T-helper 1 cell treated with Interleukin-12 subunit alpha and Interleukin-12 subunit beta and Interleukin-4 antibody, amounts not matched to agents 30 ng/mL and 1 ng/mL, for 36 hours (primary cell): ENCODE data around the gene PPP1R9A. TPM values are rescaled to one million over a fixed set of nuclear protein-coding genes. Genes with fewer than 3 reads are reported as not detected.

ENCODE experiments used
- intact Hi-C: fragments of 100-400 bp; cut with micrococcal nuclease; formaldehyde crosslinking; loops from one replicate; pipeline ENCODE4 v1.15.1; 2024
- total RNA-seq: library from RNA; stranded (reverse); gene quantifications from 2 replicates; pipeline ENCODE4 v1.2.3, GENCODE V29; 2022

PPP1R9A gene
- total RNA-seq, 1 donor from 2014 or later: not detected

DNA sequence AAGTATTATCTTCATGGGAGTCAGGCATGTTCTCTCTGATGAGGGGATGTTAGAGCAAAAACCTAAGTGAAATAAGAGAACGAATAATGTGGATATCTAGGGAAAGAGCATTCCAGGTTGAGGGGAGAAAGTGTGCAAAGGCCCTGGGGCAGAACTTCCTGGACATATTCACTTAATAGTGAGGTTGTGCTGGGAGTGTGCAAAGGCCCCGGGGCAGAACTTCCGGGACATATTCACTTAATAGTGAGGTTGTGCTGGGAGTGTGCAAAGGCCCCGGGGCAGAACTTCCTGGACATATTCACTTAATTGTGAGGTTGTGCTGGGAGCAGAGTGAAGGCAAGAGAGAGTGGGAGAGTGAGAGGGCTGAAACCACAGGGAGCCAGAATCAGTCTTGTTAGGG is 405.2 kb downstream of the PPP1R9A start:
- intact Hi-C loops: no loop called here

DNA sequence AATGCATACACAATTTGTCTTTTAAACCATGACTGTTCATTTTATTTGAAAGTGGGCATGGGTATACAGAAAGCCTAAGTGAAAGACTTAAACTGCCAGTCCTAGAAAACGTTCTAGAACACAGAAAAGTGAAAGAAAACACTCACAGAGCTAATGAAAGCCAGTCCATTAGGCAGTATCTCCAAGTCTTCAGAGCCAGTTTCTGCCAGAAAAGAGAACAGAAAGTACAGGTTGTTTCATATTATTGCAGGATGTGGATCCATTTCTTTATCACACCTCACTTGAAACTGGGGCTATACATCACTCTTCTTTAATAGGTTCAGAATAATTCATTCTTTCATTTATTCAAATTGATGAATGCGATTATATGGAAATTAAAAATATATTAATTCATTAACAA is 409.2 kb downstream of the PPP1R9A start:
- intact Hi-C loops: no loop called here

GRCh38 chr7:95317546-95317945 is 410.2 kb downstream of the PPP1R9A start:
- intact Hi-C loops: no loop called here

DNA sequence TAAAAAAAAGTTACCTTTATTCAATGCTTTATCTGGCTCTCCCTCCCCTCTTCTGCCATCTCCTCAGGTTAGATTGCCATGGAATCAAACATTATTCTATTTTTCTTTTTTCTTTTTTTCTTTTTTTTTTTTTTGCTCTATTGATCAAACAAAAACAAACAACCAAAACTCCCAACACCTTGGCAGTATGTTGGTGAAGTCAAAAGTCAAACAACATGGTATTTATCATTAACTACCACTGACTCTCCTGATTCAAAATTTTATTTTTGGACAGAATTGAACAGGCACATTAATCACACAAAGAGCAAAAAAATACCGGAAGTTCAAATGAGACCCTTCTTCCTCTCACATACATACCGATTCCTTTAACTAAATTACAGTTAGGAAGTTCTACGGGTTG is 410.6 kb downstream of the PPP1R9A start:
- intact Hi-C loops: no loop called here

GRCh38 chr7:95318501-95319100 is 411.2 kb downstream of the PPP1R9A start:
- intact Hi-C loops: no loop called here

GRCh38 chr7:95319570-95319969 is 412.2 kb downstream of the PPP1R9A start:
- intact Hi-C loops: no loop called here

- intact Hi-C loops: no loop called here
Measured at GRCh38 chr7:95320651-95321050, 413.3 kb downstream of the PPP1R9A start.

DNA sequence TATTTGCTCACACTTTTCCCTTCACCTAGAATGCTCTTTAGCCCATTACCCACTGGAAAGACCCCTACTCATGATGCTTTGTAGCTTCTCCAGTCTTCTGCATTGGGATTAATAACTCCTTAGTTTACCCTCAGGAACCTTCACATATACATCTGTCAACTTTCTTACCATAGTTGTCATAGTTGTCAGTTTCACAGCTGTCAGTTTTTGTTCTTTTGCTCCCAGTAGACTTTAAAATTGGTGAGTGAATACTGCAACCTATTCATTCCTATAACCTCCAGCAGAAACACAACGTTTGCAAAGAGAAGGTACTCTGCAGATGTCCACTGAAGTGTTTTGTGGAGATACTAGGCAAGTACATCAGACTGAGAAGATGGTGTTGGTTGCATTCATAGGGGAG is 414.3 kb downstream of the PPP1R9A start:
- intact Hi-C loops: no loop called here

DNA sequence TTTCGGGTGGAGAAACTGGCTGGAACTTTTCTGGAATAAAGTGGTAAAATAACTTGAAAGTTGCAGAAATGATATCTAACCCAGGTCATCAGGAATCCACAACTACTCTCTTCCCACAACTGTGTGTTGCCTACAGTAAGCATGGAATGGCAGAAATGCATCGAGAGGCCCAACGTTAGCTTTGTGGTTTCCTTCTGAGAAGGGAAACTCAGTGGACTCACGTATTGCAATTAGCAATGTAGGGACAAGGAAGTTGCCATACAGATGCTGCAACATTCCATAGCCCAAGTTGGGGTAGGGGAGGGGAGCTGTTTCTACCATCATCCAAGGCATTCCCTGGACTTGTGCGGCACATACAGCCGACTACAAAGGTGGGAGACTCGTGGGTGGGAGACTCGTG is 415.0 kb downstream of the PPP1R9A start:
- intact Hi-C loops: no loop called here

GRCh38 chr7:95322854-95323253 is 415.5 kb downstream of the PPP1R9A start:
- intact Hi-C loops: no loop called here

DNA sequence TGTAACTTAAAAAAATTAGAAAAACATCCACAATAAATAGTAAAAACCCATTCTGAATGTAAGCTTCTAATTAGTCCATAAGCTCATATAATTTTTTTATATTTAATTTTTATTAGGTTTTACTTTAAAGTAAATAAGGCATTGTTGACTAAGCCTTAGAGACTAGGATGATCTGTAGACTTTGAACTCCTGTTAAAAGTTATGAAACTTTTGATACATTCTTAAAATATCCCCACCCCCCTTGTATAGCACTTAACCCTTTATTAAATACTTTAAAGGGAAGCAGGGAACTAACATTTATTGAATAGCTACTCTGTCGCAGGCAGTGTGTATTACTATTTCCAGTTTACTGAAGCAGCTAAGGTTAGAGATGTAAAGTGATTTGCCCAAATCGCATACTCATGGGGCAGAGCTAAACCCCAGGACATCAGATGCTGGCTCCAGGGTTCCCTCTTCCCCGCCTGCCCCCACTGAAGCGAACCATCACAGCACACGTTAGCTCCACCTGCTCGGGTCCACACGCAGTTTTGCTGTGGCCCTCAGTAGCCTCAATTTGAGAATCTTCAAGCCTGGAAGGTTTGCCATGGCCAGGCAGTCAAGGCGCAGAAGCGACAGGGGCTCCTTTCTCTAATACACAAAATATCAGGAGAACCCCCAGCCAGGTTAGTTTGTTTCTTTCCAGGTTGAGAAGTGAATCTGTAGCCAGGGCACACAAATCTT is 416.2 kb downstream of the PPP1R9A start:
- intact Hi-C loops: no loop called here

DNA sequence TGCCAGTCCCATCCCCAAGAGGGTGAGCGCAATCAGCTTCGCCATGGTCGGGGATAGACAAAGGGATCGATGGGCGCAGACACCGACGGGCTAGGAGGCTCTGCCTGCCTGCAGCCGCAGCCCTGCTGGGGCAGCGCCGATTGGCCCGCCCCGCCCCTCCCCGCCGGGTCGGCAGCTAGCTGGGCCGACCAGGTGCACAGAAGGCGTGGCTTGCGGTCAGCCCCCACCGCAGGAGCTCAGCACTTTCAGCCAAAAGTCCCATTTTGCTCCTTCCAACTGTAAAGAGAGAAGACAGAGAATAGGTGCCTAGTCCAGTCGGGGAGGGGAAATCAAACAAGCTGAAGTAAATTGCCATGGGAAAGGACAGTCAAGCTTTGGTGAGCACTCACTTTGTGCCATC is 417.0 kb downstream of the PPP1R9A start, which contains the start of gene PON1:
Gene PON1 (minus strand): TSS at position 102 of the 400 bp plus-strand sequence. CDS start 57 bp downstream, at position 45.
- intact Hi-C loops: no loop called here

GRCh38 chr7:95327356-95327755 is 420.0 kb downstream of the PPP1R9A start:
- intact Hi-C loops: no loop called here

DNA sequence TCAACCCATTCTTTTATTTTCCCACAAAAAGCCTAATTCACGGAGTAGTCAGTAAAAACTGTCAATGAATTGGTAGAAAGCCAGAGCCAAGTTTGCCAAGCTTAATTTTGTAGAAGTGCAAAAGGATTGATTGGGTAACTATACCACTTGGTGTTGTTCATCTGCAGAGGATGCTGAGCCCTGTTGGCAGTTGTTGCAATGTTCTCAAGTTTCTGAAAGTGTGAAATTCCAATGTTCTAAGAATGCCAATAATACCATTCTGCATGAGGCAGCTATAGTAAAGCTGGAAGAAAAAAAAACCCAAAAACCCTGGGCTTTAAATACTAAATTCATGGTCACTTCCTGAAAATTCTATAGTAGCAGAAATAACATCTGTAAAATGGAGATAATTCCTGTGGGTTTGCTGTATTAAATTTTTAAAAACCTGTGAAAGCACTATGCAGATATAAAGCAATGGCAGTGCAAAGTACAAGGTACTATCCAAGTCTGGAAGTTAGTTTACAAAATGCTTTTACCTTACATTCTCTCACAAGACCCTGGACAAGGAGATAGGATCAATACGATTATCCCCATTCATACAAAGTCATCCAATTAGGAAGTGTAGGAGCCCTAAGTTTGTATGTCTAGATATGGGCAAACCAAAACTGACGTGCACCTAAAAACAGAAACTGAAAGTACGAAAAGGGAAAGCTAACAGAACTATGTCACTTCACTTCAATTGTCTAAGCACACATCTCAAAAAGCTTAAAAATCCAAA is 423.0 kb downstream of the PPP1R9A start:
- intact Hi-C loops: loop anchor here (2.0 to 10.0 kb wide), 9 partner anchors 66 to 1328 kb away; partner anchors contain the start of genes BET1, COL1A2, PON2 and PON3

- intact Hi-C loops: loop anchor here (2.0 to 10.0 kb wide), 9 partner anchors 66 to 1329 kb away; partner anchors contain the start of genes BET1, COL1A2, PON2 and PON3
Measured at GRCh38 chr7:95330961-95331337, 423.6 kb downstream of the PPP1R9A start.

DNA sequence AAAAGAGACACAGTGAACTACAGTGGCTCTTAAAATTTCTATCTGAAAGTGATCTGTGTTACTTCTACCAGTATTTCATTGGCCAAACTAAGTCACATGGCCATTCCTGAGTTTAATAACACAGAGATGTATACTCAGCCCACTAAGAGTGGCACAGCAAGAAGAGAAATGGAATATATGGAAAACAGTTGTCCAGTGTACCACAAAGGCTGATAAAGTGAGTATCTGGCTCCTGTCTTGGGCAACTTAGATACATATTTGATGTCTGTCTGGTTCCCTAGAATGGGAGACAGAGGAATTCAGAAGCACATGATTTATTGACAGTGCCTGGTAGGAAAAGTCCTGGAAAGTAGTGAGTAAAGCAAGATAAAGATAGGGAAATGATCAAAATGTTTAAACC is 427.1 kb downstream of the PPP1R9A start:
- intact Hi-C loops: loop anchor here (5.0 to 10.0 kb wide), 3 partner anchors 677 to 1332 kb away; partner anchors contain the start of genes BET1 and SGCE

- intact Hi-C loops: loop anchor here (10.0 kb wide), 1 partner anchor 1150 kb away; no protein-coding TSS in a partner anchor
Measured at GRCh38 chr7:95335093-95335492, 427.7 kb downstream of the PPP1R9A start.

- intact Hi-C loops: loop anchor here (10.0 kb wide), 1 partner anchor 1146 kb away; no protein-coding TSS in a partner anchor
Measured at GRCh38 chr7:95338832-95339231, 431.4 kb downstream of the PPP1R9A start.

DNA sequence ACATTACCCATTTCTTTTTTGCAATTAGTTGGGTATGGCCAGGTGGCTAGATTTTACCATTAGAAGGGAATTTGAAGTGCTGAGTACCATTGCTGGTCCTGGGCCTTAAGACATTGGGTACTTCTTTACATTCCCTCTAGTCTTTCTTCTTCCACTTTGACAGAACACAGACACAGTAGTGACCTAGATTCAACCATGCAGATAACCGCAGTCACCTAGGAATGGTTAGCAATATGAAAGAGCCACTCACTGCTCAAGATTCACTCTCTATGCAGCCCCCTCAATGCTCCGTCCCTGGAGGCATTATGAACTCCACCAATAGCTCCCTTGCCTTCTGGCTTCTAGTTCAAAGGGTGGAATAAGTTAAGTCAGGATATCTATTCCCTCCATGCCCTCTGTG is 433.1 kb downstream of the PPP1R9A start:
- intact Hi-C loops: no loop called here

- intact Hi-C loops: no loop called here
Measured at GRCh38 chr7:95342029-95342428, 434.6 kb downstream of the PPP1R9A start.

DNA sequence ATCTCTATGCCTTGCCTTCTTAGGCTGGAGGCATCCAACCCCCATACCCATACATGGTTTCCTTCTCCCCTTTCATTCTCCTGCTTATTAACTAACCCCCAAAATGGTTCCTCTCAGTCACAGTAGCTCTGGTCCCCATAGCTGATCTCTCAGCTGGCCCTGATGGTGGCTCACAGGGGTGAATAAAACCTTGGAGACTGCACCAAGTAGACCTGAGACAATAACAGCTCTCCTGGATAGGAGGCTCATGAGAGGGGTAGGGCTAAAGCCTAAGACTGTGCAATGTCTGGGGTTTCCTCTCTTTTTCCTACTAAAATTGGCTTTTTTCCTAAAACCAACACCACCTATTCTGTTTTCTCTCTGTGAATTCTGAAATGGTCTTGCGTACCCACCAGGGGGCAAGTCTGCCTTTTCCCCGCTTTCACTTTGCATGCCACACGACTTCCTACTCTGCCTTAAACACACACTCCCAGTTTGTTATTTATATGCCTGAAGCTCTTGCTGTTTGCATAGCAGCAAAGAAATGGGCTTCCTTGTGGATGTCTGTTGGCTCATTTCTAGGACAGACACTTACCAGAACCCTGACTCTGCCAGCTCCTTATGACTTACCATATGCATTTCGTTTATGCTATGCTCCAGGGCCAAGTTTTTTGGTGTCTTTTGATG is 435.4 kb downstream of the PPP1R9A start:
- intact Hi-C loops: no loop called here
